GM18861 (cell line): ENCODE data around the gene GRIN3A.
A peak's percentile ranks its signal among the peaks of the same experiment; 100 is the strongest.
"Not testable (repeated sequence)": the region's sequence is repeated elsewhere in the genome, so short reads cannot be mapped to it uniquely, and the experiment has no call there.

Experiments
- ATAC-seq: cut with Tn5 transposase; IDR thresholded peaks from one replicate; pipeline ENCODE4 v1.9.1; 2021; ENCODE audit not compliant: unreplicated experiment

The GRIN3A gene

DNA sequence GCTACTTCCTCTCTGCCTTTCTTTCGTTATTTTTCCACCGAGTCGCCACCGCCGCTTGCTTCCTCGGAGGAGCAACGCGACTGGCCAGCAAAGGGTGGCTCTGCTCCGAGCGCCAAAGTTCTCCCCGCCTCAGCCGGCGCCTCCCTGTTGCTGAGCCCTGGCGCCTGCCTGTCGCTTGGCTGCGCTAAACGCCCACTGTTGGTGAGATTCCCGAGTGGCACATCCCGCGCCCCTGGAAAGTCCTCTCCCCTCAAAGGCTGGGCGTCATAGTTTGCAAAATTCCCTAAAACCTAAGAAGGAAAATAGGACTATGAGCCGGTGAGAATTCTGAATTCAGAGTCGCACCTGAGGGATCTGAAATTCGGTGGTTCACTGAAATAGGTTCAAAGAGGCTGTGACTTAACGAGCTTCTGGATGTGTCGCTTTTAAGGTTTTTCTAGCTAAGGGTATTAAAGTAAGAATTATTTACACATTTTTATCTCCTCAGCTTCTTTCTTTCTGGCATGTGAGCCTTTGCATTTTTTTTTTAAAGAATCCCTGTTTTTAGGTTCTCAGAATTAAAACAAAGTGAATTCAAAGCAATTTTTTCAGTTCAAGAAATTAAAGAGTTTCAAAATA is at the start of gene GRIN3A:
Gene GRIN3A, minus strand, starts transcription at position 82 of the 618 bp plus-strand sequence. CDS start 668 bp downstream, outside the sequence.
- ATAC-seq: no peak

DNA sequence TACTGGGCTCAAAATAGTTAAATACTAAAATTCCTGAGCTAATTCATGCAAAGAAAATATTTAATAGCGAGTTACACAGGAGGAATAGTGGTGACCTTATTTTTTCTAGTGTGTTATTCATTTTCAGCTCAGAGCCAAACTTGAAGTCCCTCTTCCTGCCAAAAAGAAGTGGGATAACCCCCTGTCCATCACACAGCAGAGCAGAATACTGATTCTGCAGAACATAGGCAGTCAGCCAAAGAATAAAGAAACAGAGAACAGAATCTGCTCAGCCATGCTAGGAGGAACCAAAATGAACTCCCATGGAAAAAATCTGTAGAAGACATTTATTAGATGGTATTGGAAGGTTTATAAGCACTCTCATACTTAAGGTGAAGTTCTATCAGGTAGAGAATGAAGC is 49.4 kb upstream of the GRIN3A start:
- no peak for ATAC-seq

DNA sequence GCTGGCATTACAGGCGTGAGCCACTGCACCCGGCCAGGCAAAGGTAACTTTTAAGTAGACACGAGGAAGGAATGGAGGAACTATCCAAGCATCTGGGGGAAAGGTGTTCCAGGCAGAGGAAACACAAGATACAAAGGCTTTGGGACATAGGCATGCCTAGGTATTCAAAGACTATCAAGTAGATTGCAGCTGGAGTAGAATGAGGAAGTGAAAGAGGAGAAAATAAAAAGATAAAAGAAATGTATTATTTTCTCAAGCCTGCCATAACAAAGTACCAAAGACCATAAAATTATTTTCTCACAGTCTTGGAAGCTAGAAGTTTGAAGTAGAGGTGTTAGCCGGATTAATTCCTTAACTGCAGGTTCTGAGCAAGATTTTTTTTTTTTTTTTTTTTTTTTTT is 39.9 kb upstream of the GRIN3A start:
- no peak for ATAC-seq

- ATAC-seq: no peak
These were observed 26.0 kb upstream of the GRIN3A start for GRCh38 chr9:101764472-101764871.

- ATAC-seq: no peak
These were observed 20.0 kb upstream of the GRIN3A start for GRCh38 chr9:101758304-101758930.

- no peak for ATAC-seq
These were observed 15.3 kb upstream of the GRIN3A start for GRCh38 chr9:101753716-101754115.

GRCh38 chr9:101751895-101752294 is 13.4 kb upstream of the GRIN3A start:
- ATAC-seq: no peak

DNA sequence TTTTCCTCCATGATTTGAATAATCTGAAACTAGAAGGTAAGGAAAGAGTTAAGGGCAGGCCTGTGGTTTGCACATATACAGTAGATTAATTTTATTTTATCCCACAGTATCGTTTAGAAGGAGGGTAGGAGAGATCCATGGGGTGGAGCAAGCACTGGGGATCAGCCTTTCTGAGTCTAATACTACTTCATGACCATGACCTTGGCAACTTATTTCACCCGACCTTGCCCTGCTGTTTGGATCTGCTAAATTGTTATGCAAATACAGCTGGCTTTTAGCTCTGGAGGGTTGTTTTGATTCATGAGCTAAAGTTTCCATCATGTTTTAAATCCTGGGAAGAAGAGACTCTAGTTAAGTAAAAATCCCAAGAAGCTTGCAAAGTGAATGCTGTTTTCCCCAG is 864 bp upstream of the GRIN3A start:
- ATAC-seq: no peak

DNA sequence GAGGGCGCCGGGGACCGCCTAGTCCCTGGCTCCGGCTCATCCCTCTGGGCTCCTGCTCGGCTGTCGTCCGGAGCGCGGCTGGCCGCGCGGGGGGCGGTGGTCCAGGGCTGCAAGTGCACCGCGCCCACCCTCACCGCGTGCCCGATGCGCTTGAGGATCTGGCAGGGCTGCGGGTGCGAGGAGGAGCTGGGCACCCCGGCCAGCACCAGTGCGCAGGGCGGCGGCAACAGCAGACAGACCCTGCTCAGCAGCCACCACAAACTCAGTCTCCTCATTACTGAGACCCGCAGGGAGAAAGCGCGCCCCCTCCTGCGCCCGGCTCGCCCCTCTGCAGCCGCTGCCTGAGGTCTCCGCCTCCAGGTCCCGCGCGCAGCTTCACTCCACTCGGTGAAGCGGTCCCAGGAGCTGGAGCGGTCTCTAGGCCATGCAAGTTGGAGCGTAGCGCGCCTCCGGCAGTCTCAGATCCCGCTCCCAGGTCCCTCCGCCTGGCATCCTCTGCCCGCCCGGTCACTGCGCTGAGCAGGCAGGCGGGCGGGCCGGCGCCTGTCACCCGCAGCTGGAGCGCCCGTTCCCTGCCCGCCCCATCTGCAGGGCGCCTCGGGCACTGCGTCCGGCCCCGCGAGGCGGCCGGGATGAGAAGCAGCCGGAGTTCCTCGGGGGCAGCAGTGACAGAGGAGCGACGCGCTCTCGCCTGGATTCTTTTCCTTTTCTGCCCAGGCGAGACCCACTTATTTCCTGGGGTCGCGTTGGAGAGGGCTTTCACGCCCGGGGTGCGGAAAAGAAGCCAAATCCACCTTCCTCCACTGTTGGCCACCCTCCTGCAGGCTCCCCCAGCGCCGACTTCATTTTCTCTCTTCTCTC is 512 bp downstream of the GRIN3A start:
- ATAC-seq: no peak

GRCh38 chr9:101737165-101737704 is 1.2 kb downstream of the GRIN3A start:
- no peak for ATAC-seq

DNA sequence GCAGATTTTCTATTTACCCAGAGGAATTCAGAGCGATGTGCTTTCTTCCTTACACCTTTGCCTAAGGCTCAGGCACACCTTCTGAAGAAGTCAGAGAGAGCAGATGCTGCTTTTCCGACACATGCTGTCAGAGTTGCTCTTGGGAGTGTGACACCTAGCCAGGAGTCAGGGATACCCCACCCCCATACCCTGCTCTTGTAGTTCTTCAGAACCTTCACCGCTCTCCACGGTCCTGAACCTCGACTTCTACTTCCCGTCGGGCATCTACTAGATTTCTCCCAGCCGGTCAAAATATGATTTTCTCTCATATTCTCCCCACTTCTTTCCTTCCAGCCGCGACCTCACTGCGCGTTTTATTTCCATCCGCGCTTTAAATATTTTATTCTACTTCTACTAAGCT is 1.7 kb downstream of the GRIN3A start:
- ATAC-seq: no peak

DNA sequence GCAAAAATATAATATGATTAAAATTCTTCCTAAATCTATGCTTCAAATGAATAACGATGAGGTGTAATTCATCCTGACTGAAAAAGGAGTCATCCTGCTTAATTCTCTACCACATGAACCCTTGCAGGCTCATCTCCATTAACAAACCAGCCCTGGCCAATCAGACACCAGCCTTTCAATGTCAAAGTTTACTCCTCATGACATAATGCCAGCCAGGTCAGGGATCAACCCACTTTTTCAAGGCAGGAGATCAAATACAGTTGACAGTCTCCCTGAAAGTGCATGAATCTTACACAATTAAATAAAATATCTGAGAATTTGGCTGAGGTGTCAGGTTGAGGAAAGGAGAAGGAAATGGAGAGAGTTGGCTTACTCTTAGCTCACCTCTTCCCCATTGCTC is 7.0 kb downstream of the GRIN3A start:
- ATAC-seq: no peak

DNA sequence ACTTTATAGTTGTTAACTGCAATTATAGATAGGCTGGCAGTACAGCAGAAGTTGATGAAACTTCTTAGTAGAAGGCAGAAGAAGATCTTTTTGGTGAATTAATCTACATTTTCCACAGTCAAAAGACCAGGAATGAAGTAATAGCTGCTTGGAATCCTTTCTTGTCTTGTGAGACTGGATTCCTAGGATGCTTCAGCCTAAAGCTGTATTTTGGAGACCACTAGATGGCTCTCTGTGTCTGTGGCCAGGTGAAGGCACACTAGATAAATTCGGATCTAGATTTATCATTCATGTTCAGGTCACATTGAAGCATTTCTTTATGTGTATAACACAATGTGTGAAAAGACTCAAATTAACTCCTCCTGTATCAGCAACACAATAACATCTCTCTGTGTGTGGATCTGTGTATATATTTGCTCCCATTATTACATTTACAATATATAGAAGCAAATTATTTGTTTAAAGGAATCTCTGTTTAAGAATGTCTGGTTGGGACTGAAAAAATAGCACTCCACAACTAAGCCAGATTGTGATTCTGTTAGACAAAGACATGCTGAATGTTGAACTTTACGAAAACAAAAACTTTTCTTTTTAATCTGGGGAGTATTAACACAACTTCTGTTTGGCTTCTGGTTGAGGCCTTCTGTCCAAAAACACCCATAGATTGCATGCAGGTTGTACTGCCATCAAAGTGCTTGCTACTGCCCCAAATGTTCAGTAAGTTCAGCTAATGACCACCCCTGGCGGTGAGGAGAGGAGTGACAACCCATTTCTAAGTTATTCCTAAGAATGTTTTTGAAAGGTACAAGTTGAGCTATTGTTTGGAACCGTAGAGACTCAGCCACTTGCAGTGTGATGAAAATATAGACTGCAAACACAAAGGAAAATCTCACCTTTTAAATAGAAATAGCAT is 10.6 kb downstream of the GRIN3A start:
- peak; percentile 82 for ATAC-seq

DNA sequence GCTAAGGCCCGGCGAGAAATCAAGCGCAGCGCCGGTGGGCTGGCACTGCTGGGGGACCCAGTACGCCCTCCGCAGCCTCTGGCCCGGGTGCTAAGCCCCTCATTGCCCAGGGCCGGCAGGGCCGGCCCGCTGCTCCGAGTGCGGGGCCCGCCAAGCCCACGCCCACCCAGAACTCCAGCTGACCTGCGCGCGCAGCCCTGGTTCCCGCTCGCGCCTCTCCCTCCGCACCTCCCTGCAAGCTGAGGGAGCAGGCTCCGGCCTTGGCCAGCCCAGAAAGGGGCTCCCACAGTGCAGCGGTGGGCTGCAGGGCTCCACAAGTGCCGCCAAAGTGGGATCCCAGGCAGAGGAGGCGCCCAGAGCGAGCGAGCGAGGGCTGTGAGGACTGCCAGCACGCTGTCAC is 14.2 kb downstream of the GRIN3A start:
- ATAC-seq: not testable (repeated sequence)

DNA sequence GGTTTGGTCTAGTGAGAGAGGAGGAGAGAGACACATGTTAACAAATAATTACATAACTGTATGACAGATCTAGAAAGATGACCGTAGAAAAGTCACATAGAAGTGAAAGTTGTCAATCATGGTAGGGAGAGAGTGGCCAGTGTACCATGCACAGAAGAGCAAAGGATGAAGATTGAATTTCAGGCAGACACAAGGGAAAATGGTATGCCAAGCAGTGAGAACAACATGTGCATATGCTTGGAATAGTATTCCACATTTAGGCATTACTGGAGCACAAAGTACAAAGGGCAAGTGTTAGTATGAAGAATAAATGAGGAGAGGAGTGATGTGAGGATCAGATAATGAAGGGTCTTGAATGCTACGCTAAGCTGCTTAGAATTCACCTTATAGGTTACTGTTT is 20.3 kb downstream of the GRIN3A start:
- ATAC-seq: no peak

- ATAC-seq: no peak
These were observed 21.8 kb downstream of the GRIN3A start for GRCh38 chr9:101716629-101717028.

- no peak for ATAC-seq
These were observed 27.0 kb downstream of the GRIN3A start for GRCh38 chr9:101711330-101711941.

- no peak for ATAC-seq
These were observed 29.6 kb downstream of the GRIN3A start for GRCh38 chr9:101708855-101709254.

- ATAC-seq: no peak
These were observed 30.7 kb downstream of the GRIN3A start for GRCh38 chr9:101707721-101708120.

- no peak for ATAC-seq
These were observed 31.4 kb downstream of the GRIN3A start for GRCh38 chr9:101706997-101707396.
